ENCODE data around the gene ZBED4.

GRCh38 chr22:49848690-49849160 is 4.9 kb upstream of the ZBED4 start:
- TF ChIP-seq, protein P1, sequence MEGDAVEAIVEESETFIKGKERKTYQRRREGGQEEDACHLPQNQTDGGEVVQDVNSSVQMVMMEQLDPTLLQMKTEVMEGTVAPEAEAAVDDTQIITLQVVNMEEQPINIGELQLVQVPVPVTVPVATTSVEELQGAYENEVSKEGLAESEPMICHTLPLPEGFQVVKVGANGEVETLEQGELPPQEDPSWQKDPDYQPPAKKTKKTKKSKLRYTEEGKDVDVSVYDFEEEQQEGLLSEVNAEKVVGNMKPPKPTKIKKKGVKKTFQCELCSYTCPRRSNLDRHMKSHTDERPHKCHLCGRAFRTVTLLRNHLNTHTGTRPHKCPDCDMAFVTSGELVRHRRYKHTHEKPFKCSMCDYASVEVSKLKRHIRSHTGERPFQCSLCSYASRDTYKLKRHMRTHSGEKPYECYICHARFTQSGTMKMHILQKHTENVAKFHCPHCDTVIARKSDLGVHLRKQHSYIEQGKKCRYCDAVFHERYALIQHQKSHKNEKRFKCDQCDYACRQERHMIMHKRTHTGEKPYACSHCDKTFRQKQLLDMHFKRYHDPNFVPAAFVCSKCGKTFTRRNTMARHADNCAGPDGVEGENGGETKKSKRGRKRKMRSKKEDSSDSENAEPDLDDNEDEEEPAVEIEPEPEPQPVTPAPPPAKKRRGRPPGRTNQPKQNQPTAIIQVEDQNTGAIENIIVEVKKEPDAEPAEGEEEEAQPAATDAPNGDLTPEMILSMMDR (IDR thresholded peaks at IDR 0.05) = no peak
- TF ChIP-seq POLR2A (IDR thresholded peaks at IDR 0.05) = no peak

Data from right lobe of liver (tissue), 4 donors.